Measurements from ENCODE around the gene MED12L. TPM values are rescaled to one million over a fixed set of nuclear protein-coding genes. Genes with fewer than 3 reads are reported as not detected.
A peak's percentile ranks its signal among the peaks of the same experiment; 100 is the strongest.

MED12L gene
- total RNA-seq, 4 donors from 2014 or later = 0.51 to 12.7 (median 3.1) TPM

GRCh38 chr3:151382671-151383070 lies 297.2 kb downstream of the MED12L start:
- TF ChIP-seq CTCF (IDR thresholded peaks at IDR 0.05) = no peak
- no peak for TF ChIP-seq POLR2A (IDR thresholded peaks at IDR 0.05)
- H3K36me3 ChIP-seq = no peaks in the 10 kb centered on the region
- intact Hi-C loops (cut with DNase I; ENCODE audit: low total_unique reads) = no loop called here

GRCh38 chr3:151383111-151383510 lies 297.6 kb downstream of the MED12L start:
- TF ChIP-seq POLR2A (IDR thresholded peaks at IDR 0.05) = no peak
- TF ChIP-seq CTCF (IDR thresholded peaks at IDR 0.05) = no peak
- H3K4me3 ChIP-seq = no peak overlapping the region
- no peaks in the 10 kb centered on the region for H3K36me3 ChIP-seq
- no peaks in the 10 kb centered on the region for H3K9me3 ChIP-seq
- intact Hi-C loops (cut with DNase I; ENCODE audit: low total_unique reads) = no loop called here
- DNase-seq = no peak
- no peaks in the 10 kb centered on the region for H3K27me3 ChIP-seq
- no peak overlapping the region for H3K27ac ChIP-seq
- no peaks in the 10 kb centered on the region for H3K4me1 ChIP-seq

More at GRCh38 chr3:151382671-151383070, 297.2 kb downstream of the MED12L start:
- H3K4me1 ChIP-seq = no peaks in the 10 kb centered on the region
- no peaks in the 10 kb centered on the region for H3K27me3 ChIP-seq
- no peak for DNase-seq
- H3K27ac ChIP-seq = no peak overlapping the region
- no peak overlapping the region for H3K4me3 ChIP-seq
- no peaks in the 10 kb centered on the region for H3K9me3 ChIP-seq

- H3K4me3 ChIP-seq = peak overlapping the region; percentile 8 to 13
- H3K27me3 ChIP-seq = no peaks in the 10 kb centered on the region
- DNase-seq = no peak
- TF ChIP-seq POLR2A (IDR thresholded peaks at IDR 0.05) (no peak), CTCF (IDR thresholded peaks at IDR 0.05) (no peak)
- no peaks in the 10 kb centered on the region for H3K4me1 ChIP-seq
- peak overlapping the region in 1 of 2 donors; percentile 25 for H3K27ac ChIP-seq
- H3K36me3 ChIP-seq = no peaks in the 10 kb centered on the region
- H3K9me3 ChIP-seq = no peaks in the 10 kb centered on the region
- intact Hi-C loops (cut with DNase I; ENCODE audit: low total_unique reads) = no loop called here
These were observed 298.5 kb downstream of the MED12L start for GRCh38 chr3:151383956-151384355.

- Histone ChIP-seq H3K9me3 (no peaks in the 10 kb centered on the region), H3K27ac (peak within 1 kb of the TSS in 1 of 2 donors; percentile 42), H3K27me3 (no peaks in the 10 kb centered on the region), H3K4me3 (peak within 1 kb of the TSS; percentile 8 to 13), H3K4me1 (no peaks in the 10 kb centered on the region), H3K36me3 (no peaks in the 10 kb centered on the region)
- intact Hi-C loops (cut with DNase I; ENCODE audit: low total_unique reads) = no loop called here
- no peak for TF ChIP-seq CTCF (IDR thresholded peaks at IDR 0.05)
- no peak for TF ChIP-seq POLR2A (IDR thresholded peaks at IDR 0.05)
- no peak for DNase-seq
These were observed 299.3 kb downstream of the MED12L start, which contains the start of gene P2RY12 for GRCh38 chr3:151384741-151385174. Gene P2RY12 (minus strand): TSS chr3:151384753. CDS start chr3:151338845, 45,908 bp downstream.

- Histone ChIP-seq H3K27me3 (no peaks in the 10 kb centered on the region), H3K4me3 (no peak overlapping the region), H3K36me3 (no peaks in the 10 kb centered on the region), H3K4me1 (no peaks in the 10 kb centered on the region), H3K9me3 (no peaks in the 10 kb centered on the region), H3K27ac (no peak overlapping the region)
- DNase-seq = no peak
- TF ChIP-seq CTCF (IDR thresholded peaks at IDR 0.05) = no peak
- intact Hi-C loops (cut with DNase I; ENCODE audit: low total_unique reads) = no loop called here
These were observed 300.6 kb downstream of the MED12L start for GRCh38 chr3:151386056-151386455.
